IMR-90 (cell line): Measurements from ENCODE around the gene PLCB4. TPM values are rescaled to one million over a fixed set of nuclear protein-coding genes. Genes with fewer than 3 reads are reported as not detected.

Experiments
- ATAC-seq: fragments of 200-7000 bp; cut with Tn5 transposase; 2 replicates; pipeline ENCODE4 v1.9.1; 2020; ENCODE audit warnings: low read depth, mild to moderate bottlenecking, moderate library complexity
- BruUV-seq: library from RNA; stranded (reverse); fragments of 400-500 nt; replicated peaks from 2 replicates; lab custom pipeline; 2021; lab: Mats Ljungman, UMichigan
- CTCF ChIA-PET: fragments of 300-600 bp; formaldehyde crosslinking; extraction: SDS; loops from one replicate; lab custom pipeline; 2021; ENCODE audit warnings: antibody characterized with exemption; lab: Yijun Ruan, JAX
- POLR2A ChIA-PET: fragments of 300-600 bp; sonication (Branson Sonifier 250); formaldehyde crosslinking; loops from one replicate; lab custom pipeline; 2022; ENCODE audit warnings: antibody characterized with exemption; ENCODE audit not compliant: unreplicated experiment; lab: Charles Lee
- DNase-seq: peaks from one replicate; pipeline ENCODE4 v3.0.0; 2013
- H2AFZ ChIP-seq: replicated peaks from 2 replicates; pipeline ENCODE3; 2013; ENCODE audit warnings: low read length, mild to moderate bottlenecking; ENCODE audit not compliant: poor library complexity
- H2AK5ac ChIP-seq: 2 replicates; pipeline ENCODE4 v1.6.1; 2013; ENCODE audit warnings: low read depth, low read length, inconsistent platforms
- H2AK9ac ChIP-seq: replicated peaks from 2 replicates; pipeline ENCODE3; 2013; ENCODE audit warnings: mild to moderate bottlenecking, low read depth, low read length, moderate library complexity; ENCODE audit not compliant: poor library complexity
- H2BK120ac ChIP-seq: 2 replicates; pipeline ENCODE4 v1.6.1; 2013; ENCODE audit warnings: low read depth, low read length, inconsistent platforms
- H2BK15ac ChIP-seq: 3 replicates; pipeline ENCODE4 v1.6.1; 2013; ENCODE audit warnings: low read depth, low read length, inconsistent platforms
- H2BK20ac ChIP-seq: 2 replicates; pipeline ENCODE4 v1.6.1; 2013; ENCODE audit warnings: low read depth, mild to moderate bottlenecking, inconsistent platforms, low read length, moderate library complexity
- H2BK5ac ChIP-seq: 2 replicates; pipeline ENCODE4 v1.6.1; 2013; ENCODE audit warnings: mild to moderate bottlenecking, low read depth, low read length, inconsistent platforms; ENCODE audit not compliant: poor library complexity, severe bottlenecking
- H3K14ac ChIP-seq: replicated peaks from 2 replicates; pipeline ENCODE4 v1.6.1; 2013; ENCODE audit warnings: low read depth, low read length, inconsistent platforms
- H3K18ac ChIP-seq: 2 replicates; pipeline ENCODE4 v1.6.1; 2013; ENCODE audit warnings: low read depth, low read length, control low read depth
- H3K23ac ChIP-seq: 2 replicates; pipeline ENCODE4 v1.6.1; 2013; ENCODE audit warnings: low read depth, low read length, inconsistent platforms
- H3K27ac ChIP-seq: 2 replicates; pipeline ENCODE4 v1.5.1; 2013; ENCODE audit warnings: mild to moderate bottlenecking, control low read depth, low read length; ENCODE audit not compliant: insufficient read depth
- H3K27me3 ChIP-seq: 2 replicates; pipeline ENCODE4 v1.6.1; 2013; ENCODE audit warnings: low read length; ENCODE audit not compliant: control insufficient read depth, insufficient read depth
- H3K36me3 ChIP-seq: 2 replicates; pipeline ENCODE4 v1.6.1; 2013; ENCODE audit warnings: low read length, mixed read lengths; ENCODE audit not compliant: control insufficient read depth, insufficient read depth
- H3K4ac ChIP-seq: 2 replicates; pipeline ENCODE4 v1.6.1; 2013; ENCODE audit warnings: low read depth, low read length, inconsistent platforms
- H3K4me1 ChIP-seq: 2 replicates; pipeline ENCODE4 v1.6.1; 2013; ENCODE audit warnings: low read length, mixed read lengths; ENCODE audit not compliant: control insufficient read depth, insufficient read depth
- H3K4me2 ChIP-seq: 2 replicates; pipeline ENCODE4 v1.6.1; 2013; ENCODE audit warnings: low read depth, mild to moderate bottlenecking, control low read depth, low read length, moderate library complexity
- H3K4me3 ChIP-seq: 2 replicates; pipeline ENCODE4 v1.5.1; 2013; ENCODE audit warnings: low read depth, mild to moderate bottlenecking, control low read depth, low read length, moderate library complexity; ENCODE audit not compliant: insufficient read depth
- H3K56ac ChIP-seq: 2 replicates; pipeline ENCODE4 v1.6.1; 2013; ENCODE audit warnings: low read length, inconsistent platforms; ENCODE audit not compliant: insufficient read depth; ENCODE audit errors: extremely low read depth
- H3K79me1 ChIP-seq, 2 experiments: 2 replicates each; pipeline ENCODE4 v1.6.1; 2013; ENCODE audit warnings: low read length in 2 of 2, inconsistent platforms in 1 of 2, low read depth in 1 of 2
- H3K9ac ChIP-seq: 2 replicates; pipeline ENCODE4 v1.6.1; 2013; ENCODE audit warnings: low read depth, low read length, control low read depth
- H3K9me1 ChIP-seq: 2 replicates; pipeline ENCODE4 v1.6.1; 2013; ENCODE audit warnings: low read length, inconsistent platforms; ENCODE audit not compliant: insufficient read depth
- H3K9me3 ChIP-seq: 2 replicates; pipeline ENCODE4 v1.6.1; 2013; ENCODE audit warnings: low read length; ENCODE audit not compliant: control insufficient read depth, insufficient read depth
- H4K20me1 ChIP-seq: 2 replicates; pipeline ENCODE4 v1.6.1; 2013; ENCODE audit warnings: low read length, inconsistent platforms; ENCODE audit not compliant: insufficient read depth
- H4K5ac ChIP-seq: 2 replicates; pipeline ENCODE4 v1.6.1; 2013; ENCODE audit warnings: mild to moderate bottlenecking, low read depth, low read length, control low read depth
- H4K8ac ChIP-seq, 2 experiments: 2 replicates each; pipeline ENCODE4 v1.6.1; 2013; ENCODE audit warnings: low read depth in 2 of 2, low read length in 2 of 2, control low read depth in 1 of 2, inconsistent platforms in 1 of 2
- H4K91ac ChIP-seq: 2 replicates; pipeline ENCODE4 v1.6.1; 2013; ENCODE audit warnings: low read depth, low read length, inconsistent platforms; ENCODE audit not compliant: insufficient read depth
- BHLHE40 ChIP-seq: fragments of 150-350 bp; IDR thresholded peaks from 2 replicates; pipeline ENCODE4 v1.6.1; 2016; ENCODE audit warnings: mild to moderate bottlenecking, low read depth, low read length
- CEBPB ChIP-seq: IDR thresholded peaks from 2 replicates; pipeline ENCODE4 v1.6.1; 2012; ENCODE audit warnings: low read depth, low read length, improper control_type of control experiment
- CHD1 ChIP-seq: IDR thresholded peaks from 2 replicates; pipeline ENCODE4 v1.6.1; 2012; ENCODE audit warnings: low read depth, low read length, improper control_type of control experiment
- CTCF ChIP-seq: conservative IDR thresholded peaks from 2 replicates; pipeline ENCODE4 v1.5.1; 2012; ENCODE audit warnings: mild to moderate bottlenecking, low read depth, low read length, improper control_type of control experiment
- FOS ChIP-seq: fragments of 150-350 bp; IDR thresholded peaks from 2 replicates; pipeline ENCODE4 v1.6.1; 2016; ENCODE audit warnings: low read depth, low read length
- MAFK ChIP-seq: IDR thresholded peaks from 2 replicates; pipeline ENCODE4 v1.6.1; 2012; ENCODE audit warnings: low read depth, low read length, improper control_type of control experiment
- MAZ ChIP-seq: IDR thresholded peaks from 2 replicates; pipeline ENCODE4 v1.6.1; 2012; ENCODE audit warnings: low read depth, mild to moderate bottlenecking, low read length, improper control_type of control experiment, moderate library complexity, borderline replicate concordance
- MXI1 ChIP-seq: IDR thresholded peaks from 2 replicates; pipeline ENCODE4 v1.6.1; 2012; ENCODE audit warnings: low read depth, mild to moderate bottlenecking, low read length, moderate library complexity, borderline replicate concordance
- NFE2L2 ChIP-seq: fragments of 150-350 bp; IDR thresholded peaks from 2 replicates; pipeline ENCODE4 v1.6.1; 2016; ENCODE audit warnings: low read depth, mild to moderate bottlenecking, low read length
- POLR2A ChIP-seq: IDR thresholded peaks from 2 replicates; pipeline ENCODE4 v1.6.1; 2012; ENCODE audit warnings: mild to moderate bottlenecking, low read depth, low read length
- RAD21 ChIP-seq: IDR thresholded peaks from 2 replicates; pipeline ENCODE4 v1.6.1; 2012; ENCODE audit warnings: low read length, improper control_type of control experiment
- RCOR1 ChIP-seq: IDR thresholded peaks from 2 replicates; pipeline ENCODE4 v1.6.1; 2012; ENCODE audit warnings: mild to moderate bottlenecking, low read length, improper control_type of control experiment; ENCODE audit not compliant: insufficient replicate concordance
- RFX5 ChIP-seq: IDR thresholded peaks from 2 replicates; pipeline ENCODE4 v1.8.0; 2012; ENCODE audit warnings: low read depth, mild to moderate bottlenecking, low read length, moderate library complexity
- SMC3 ChIP-seq: fragments of 150-350 bp; IDR thresholded peaks from 2 replicates; pipeline ENCODE4 v1.6.1; 2016; ENCODE audit warnings: low read depth, mild to moderate bottlenecking, antibody characterized with exemption, low read length, moderate library complexity
- WGBS, 2 experiments: methylation state at CpG; one replicate each; pipeline versions ENCODE4 v1.1.5 to v1.1.7; 2013; ENCODE audit warnings: missing lambda C conversion rate in 2 of 2; ENCODE audit not compliant: insufficient read length in 1 of 2; ENCODE audit errors: extremely low coverage in 2 of 2; 5-methylcytosine and 5-hydroxymethylcytosine counted together
- dilution Hi-C: fragments of 300-500 bp; cut with HindIII; formaldehyde crosslinking; loops from one replicate; pipeline ENCODE4 v1.14.3; 2018; ENCODE audit warnings: low sequenced_read_pairs; ENCODE audit not compliant: unreplicated experiment
- in situ Hi-C: fragments of 300-500 bp; cut with MboI; formaldehyde crosslinking; loops from 3 replicates; pipeline ENCODE4 v1.14.3; 2019; ENCODE audit warnings: low sequenced_read_pairs, inconsistent platforms, mixed read lengths
- intact Hi-C: fragments of 100-400 bp; cut with micrococcal nuclease; formaldehyde crosslinking; loops from 2 replicates; pipeline ENCODE4 v1.10.0; 2022
- polyA plus RNA-seq, 3 experiments: library from polyadenylated mRNA; depleted of rRNA; stranded (reverse); fragments of >200 nt; gene quantifications; 2 replicates each; pipeline ENCODE4 v1.2.3, GENCODE V29; 2012; ENCODE audit warnings: low replicate concordance in 1 of 3
- total RNA-seq: library from RNA; depleted of rRNA; stranded (reverse); fragments of >200 nt; gene quantifications from 2 replicates; pipeline ENCODE4 v1.2.3, GENCODE V29; 2012
- TF ChIP-seq, protein P1 (sequence below): fragments of 150-350 bp; IDR thresholded peaks from 2 replicates; pipeline ENCODE4 v1.6.1; 2016; ENCODE audit warnings: low read depth, mild to moderate bottlenecking, low read length, moderate library complexity, borderline replicate concordance
- TF ChIP-seq, protein P2 (sequence below): fragments of 150-350 bp; IDR thresholded peaks from 2 replicates; pipeline ENCODE4 v1.6.1; 2017; ENCODE audit warnings: mild to moderate bottlenecking, antibody characterized with exemption, low read length, low read depth

The PLCB4 gene
- total and polyA plus RNA-seq, 2 of the 4 experiments (the other 2 are of a cell fraction): 12.5 to 24.0 TPM

DNA sequence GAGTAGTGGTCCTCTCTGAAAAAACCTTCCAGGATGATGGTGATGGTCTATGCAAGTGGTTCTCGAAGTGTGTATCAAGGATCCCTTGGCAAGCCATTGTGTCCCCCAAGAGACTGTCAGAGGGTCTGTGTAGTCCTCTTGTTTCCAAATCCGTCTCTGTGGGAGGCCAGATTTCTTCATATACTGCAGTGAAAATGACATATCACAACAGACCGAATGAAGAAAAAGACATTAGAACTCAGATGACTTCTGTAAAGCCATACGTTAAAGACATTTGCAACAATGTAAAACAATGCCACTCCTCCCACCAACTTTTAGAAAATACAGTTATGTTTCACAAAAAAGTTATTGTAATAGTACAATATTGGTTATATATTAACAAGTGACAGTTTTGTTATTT is 418.3 kb downstream of the PLCB4 start:
- DNase-seq (no peak), ATAC-seq (no peak)
- Histone ChIP-seq H3K9me1 (no peaks in the 10 kb centered on the region; the same call in 1 of the 2 replicates), H3K14ac (no peak overlapping the region), H2AFZ (no peak overlapping the region), H3K18ac (no peak overlapping the region), H2AK5ac (no peak overlapping the region), H3K23ac (no peak overlapping the region), H3K27me3 (no peaks in the 10 kb centered on the region), H3K27ac (no peak overlapping the region), H4K91ac (no peak overlapping the region), H2BK120ac (no peak overlapping the region), H3K4me1 (no peaks in the 10 kb centered on the region), H3K4me3 (no peak overlapping the region), H3K56ac (no peak overlapping the region), H3K4me2 (no peak overlapping the region), H2AK9ac (no peak overlapping the region), H4K5ac (no peak overlapping the region), H2BK15ac (no peak overlapping the region), H4K8ac (no peak overlapping the region), H3K79me1 (no peaks in the 10 kb centered on the region), H2BK20ac (no peak overlapping the region), H3K9me3 (no peaks in the 10 kb centered on the region), H3K4ac (no peak overlapping the region), H3K9ac (no peak overlapping the region), H3K36me3 (no peaks in the 10 kb centered on the region), H2BK5ac (no peak overlapping the region), H4K20me1 (no peaks in the 10 kb centered on the region)
- CTCF ChIA-PET: no interaction called here
- POLR2A ChIA-PET: no interaction called here
- no CpG with 5 or more reads among the region's 4 CpGs for WGBS, 2 experiments
- in situ Hi-C loops: no loop called here
- no TSS peak for BruUV-seq
- intact Hi-C loops: no loop called here
- TF ChIP-seq CTCF (no peak), RCOR1 (no peak), POLR2A (no peak), FOS (no peak), CEBPB (no peak), MXI1 (no peak), RAD21 (no peak), NFE2L2 (no peak), CHD1 (no peak), RFX5 (no peak), MAZ (no peak), BHLHE40 (no peak), SMC3 (no peak), MAFK (no peak)
- TF ChIP-seq, protein P1, sequence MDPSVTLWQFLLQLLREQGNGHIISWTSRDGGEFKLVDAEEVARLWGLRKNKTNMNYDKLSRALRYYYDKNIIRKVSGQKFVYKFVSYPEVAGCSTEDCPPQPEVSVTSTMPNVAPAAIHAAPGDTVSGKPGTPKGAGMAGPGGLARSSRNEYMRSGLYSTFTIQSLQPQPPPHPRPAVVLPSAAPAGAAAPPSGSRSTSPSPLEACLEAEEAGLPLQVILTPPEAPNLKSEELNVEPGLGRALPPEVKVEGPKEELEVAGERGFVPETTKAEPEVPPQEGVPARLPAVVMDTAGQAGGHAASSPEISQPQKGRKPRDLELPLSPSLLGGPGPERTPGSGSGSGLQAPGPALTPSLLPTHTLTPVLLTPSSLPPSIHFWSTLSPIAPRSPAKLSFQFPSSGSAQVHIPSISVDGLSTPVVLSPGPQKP: no peak
- TF ChIP-seq, protein P2, sequence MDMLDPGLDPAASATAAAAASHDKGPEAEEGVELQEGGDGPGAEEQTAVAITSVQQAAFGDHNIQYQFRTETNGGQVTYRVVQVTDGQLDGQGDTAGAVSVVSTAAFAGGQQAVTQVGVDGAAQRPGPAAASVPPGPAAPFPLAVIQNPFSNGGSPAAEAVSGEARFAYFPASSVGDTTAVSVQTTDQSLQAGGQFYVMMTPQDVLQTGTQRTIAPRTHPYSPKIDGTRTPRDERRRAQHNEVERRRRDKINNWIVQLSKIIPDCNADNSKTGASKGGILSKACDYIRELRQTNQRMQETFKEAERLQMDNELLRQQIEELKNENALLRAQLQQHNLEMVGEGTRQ: no peak
- dilution Hi-C loops: no loop called here
